DMS 273 (cell line): ENCODE results near the gene FAM234B.

Experiments used
- DNase-seq: peaks from one replicate; lab custom pipeline; 2025; ENCODE audit not compliant: unreplicated experiment; lab: John Stamatoyannopoulos, UW

FAM234B gene

GRCh38 chr12:13044002-13044905 is at the start of gene FAM234B:
Gene FAM234B (plus strand): TSS chr12:13044381. CDS start chr12:13044404, 23 bp downstream.
- DNase-seq: peak; percentile 80

- DNase-seq: no peak
Measured at GRCh38 chr12:12995088-12995487, 49.1 kb upstream of the FAM234B start.

- no peak for DNase-seq
Measured at GRCh38 chr12:12996209-12996608, 48.0 kb upstream of the FAM234B start.

GRCh38 chr12:12997156-12997555 is 47.0 kb upstream of the FAM234B start:
- DNase-seq: no peak

GRCh38 chr12:12997734-12998133 is 46.4 kb upstream of the FAM234B start:
- DNase-seq: no peak

- DNase-seq: no peak
Measured at GRCh38 chr12:12998248-12998647, 45.9 kb upstream of the FAM234B start.

GRCh38 chr12:12999271-12999958 is 44.8 kb upstream of the FAM234B start:
- peak; percentile 63 for DNase-seq

GRCh38 chr12:12999959-13000615 is 44.1 kb upstream of the FAM234B start, which contains the start of gene HEBP1:
Gene HEBP1 (minus strand): TSS chr12:13000265. CDS start chr12:13000114, 151 bp downstream.
- peak; percentile 87 for DNase-seq

- DNase-seq: no peak
Measured at GRCh38 chr12:13000616-13000924, 43.6 kb upstream of the FAM234B start.

GRCh38 chr12:13000925-13001774 is 43.0 kb upstream of the FAM234B start:
- peak; percentile 71 for DNase-seq

- no peak for DNase-seq
Measured at GRCh38 chr12:13001775-13002040, 42.5 kb upstream of the FAM234B start.

GRCh38 chr12:13002301-13003097 is 41.7 kb upstream of the FAM234B start:
- DNase-seq: no peak

GRCh38 chr12:13004361-13004760 is 39.8 kb upstream of the FAM234B start:
- DNase-seq: no peak

- no peak for DNase-seq
Measured at GRCh38 chr12:13004986-13005385, 39.2 kb upstream of the FAM234B start.

GRCh38 chr12:13005649-13006048 is 38.5 kb upstream of the FAM234B start:
- no peak for DNase-seq

GRCh38 chr12:13007496-13008233 is 36.5 kb upstream of the FAM234B start:
- DNase-seq: no peak

GRCh38 chr12:13008741-13009380 is 35.3 kb upstream of the FAM234B start:
- DNase-seq: no peak

GRCh38 chr12:13011098-13011497 is 33.1 kb upstream of the FAM234B start:
- DNase-seq: no peak

GRCh38 chr12:13022851-13023271 is 21.3 kb upstream of the FAM234B start:
- DNase-seq: no peak
